GM12801 (cell line): Measurements from ENCODE around the gene SNAP23.

Source experiments
- CTCF ChIP-seq: IDR thresholded peaks from one replicate; pipeline ENCODE4 v1.5.1; 2011; ENCODE audit warnings: control low read depth; ENCODE audit not compliant: insufficient read length; ENCODE audit errors: extremely low read depth

The SNAP23 gene

GRCh38 chr15:42499858-42500609 is 4.6 kb downstream of the SNAP23 start:
- TF ChIP-seq CTCF = no peak

DNA sequence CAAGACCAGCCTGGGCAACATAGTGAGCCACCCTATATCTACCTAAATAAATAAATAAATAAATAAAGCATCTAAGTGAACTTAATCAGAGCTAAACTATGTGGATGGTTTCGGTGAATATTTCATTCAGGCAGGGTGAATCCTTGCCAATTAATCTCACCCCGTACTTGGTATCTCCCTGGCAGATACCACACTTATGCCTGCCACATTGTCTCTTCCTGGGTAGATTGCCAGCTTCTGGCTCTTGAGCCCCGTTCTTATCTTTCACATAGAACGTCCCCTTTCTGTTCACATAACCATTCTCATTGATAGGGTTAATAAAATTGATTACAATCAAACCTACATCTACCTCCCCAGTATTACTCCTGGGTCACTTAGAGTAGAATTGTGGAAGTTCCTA is 7.0 kb downstream of the SNAP23 start:
- no peak for TF ChIP-seq CTCF

DNA sequence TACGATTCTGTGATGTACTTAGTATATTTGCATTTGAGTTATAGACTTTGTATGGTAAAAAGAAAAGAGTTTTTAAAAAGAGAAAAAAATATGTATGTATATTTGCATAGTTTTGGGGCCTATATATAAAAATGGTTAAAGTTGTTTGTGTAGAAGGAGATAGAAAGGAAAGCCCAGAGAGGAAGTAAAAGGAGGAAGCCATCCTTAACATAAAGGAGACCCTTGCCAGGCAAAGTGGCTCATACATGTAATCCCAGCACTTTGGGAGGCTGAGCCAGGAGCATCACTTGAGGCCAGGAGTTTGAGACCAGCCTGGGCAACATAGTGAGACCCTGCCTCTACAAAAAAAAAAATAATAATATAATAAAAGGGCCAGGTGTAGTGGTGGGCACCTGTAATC is 8.4 kb downstream of the SNAP23 start:
- no peak for TF ChIP-seq CTCF

DNA sequence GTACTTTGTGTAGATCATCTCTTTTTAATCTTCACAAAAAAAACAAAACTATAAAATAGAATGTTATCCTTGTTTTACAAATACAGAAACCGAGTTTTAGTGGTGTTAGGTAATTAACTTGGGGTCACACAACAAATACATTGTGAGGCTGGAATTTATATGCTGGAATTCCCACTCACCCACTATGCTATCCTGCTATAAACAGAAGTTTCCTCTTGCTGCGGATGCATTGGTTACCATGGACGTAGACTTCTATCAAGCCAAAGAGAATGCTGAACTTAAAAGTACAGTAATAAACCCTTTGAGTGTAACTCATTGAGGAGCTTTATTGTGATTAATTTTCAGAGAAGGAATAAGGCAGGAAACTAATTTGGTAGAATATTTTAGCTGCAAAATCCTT is 9.2 kb downstream of the SNAP23 start:
- TF ChIP-seq CTCF = no peak

- no peak for TF ChIP-seq CTCF
Observed at GRCh38 chr15:42507514-42507913, 12.1 kb downstream of the SNAP23 start.

DNA sequence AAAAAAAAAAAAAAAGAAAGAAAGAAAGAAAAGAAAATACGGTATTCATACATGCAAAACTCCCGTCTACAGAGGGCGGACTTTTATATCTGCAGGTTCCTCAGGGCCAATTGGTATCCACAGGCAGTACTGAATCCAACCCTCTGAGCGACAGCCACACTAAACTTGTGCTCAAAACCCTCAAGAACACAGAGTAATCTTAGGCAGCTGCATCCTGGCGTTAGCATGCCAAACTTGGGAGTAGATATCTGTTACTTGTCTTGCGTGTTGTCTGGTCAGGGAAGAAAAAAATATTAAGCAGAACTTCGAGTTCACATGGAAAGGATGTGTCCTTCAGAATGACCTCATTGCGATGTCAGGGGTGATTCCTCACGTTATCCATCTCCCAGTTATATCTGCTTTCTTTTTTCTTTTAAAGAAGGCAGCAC is 12.8 kb downstream of the SNAP23 start:
- no peak for TF ChIP-seq CTCF

DNA sequence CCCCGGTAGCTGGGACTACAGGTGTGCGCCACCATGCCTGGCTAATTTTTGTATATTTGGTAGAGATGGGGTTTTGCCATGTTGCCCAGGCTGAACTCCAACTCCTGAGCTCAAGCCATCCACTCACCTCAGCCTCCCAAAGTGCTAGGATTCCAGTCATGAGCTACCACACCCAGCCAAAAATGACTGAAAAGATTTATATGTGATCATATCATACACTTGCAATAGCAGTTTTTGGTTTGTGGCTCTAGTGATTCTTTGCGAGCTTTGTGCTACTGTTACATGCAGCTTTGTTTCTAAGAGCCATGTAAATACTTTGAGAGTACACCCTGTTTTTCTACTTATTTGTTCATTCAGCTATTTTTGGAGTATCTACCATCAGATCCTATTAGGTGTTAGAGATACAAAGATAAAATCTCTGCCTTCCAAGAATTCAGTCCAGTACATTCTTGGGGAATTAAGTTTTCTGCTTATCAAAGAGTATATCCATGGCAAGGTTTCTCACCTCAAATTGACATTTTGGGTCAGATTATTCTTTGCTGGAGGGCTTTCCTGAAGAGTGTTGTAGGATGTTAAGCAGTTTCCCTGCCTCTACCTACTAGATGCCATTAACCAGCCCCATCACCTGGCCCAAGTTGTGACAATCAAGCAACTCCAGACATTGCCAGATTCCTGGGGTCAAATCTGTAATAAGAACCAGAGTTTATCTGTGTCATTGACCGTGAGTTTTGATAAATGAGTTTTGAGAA is 15.0 kb downstream of the SNAP23 start:
- no peak for TF ChIP-seq CTCF
